Stimulated activated CD4-positive, alpha-beta T cell treated with anti-CD3 and anti-CD28 coated beads, Interleukin-4, amount 100 ng/mL, for 48 hours (primary cell): Measurements from ENCODE around the gene WFS1.

Experiments
- DNase-seq, 2 donors: peaks; one replicate each; pipeline ENCODE4 v3.0.0-alpha.2; 2020; ENCODE audit warnings: low read depth in 2 of 2

Gene WFS1

GRCh38 chr4:6279582-6280289 is 10.1 kb downstream of the WFS1 start:
- no peak for DNase-seq

GRCh38 chr4:6280365-6280996 is 10.8 kb downstream of the WFS1 start:
- DNase-seq: no peak

- no peak for DNase-seq
Observed at GRCh38 chr4:6281436-6282313, 12.0 kb downstream of the WFS1 start.

- no peak for DNase-seq
Observed at GRCh38 chr4:6282314-6282771, 12.7 kb downstream of the WFS1 start.

- DNase-seq: no peak
Observed at GRCh38 chr4:6283282-6283681, 13.6 kb downstream of the WFS1 start.

GRCh38 chr4:6287017-6287788 is 17.6 kb downstream of the WFS1 start:
- DNase-seq: no peak

- DNase-seq: no peak
Observed at GRCh38 chr4:6288342-6288741, 18.7 kb downstream of the WFS1 start.

- no peak for DNase-seq
Observed at GRCh38 chr4:6288871-6289270, 19.2 kb downstream of the WFS1 start.

GRCh38 chr4:6290256-6290655 is 20.6 kb downstream of the WFS1 start:
- DNase-seq: no peak

- DNase-seq: no peak
Observed at GRCh38 chr4:6290769-6291547, 21.3 kb downstream of the WFS1 start.

- DNase-seq: no peak
Observed at GRCh38 chr4:6291784-6292297, 22.2 kb downstream of the WFS1 start.

- DNase-seq: no peak
Observed at GRCh38 chr4:6292376-6293096, 22.9 kb downstream of the WFS1 start.

GRCh38 chr4:6293097-6293445 is 23.4 kb downstream of the WFS1 start:
- DNase-seq: no peak

GRCh38 chr4:6293661-6294060 is 24.0 kb downstream of the WFS1 start:
- no peak for DNase-seq

- no peak for DNase-seq
Observed at GRCh38 chr4:6294705-6295421, 25.2 kb downstream of the WFS1 start.

GRCh38 chr4:6295495-6295894 is 25.8 kb downstream of the WFS1 start:
- no peak for DNase-seq

- DNase-seq: no peak
Observed at GRCh38 chr4:6296026-6296425, 26.4 kb downstream of the WFS1 start.

- DNase-seq: no peak
Observed at GRCh38 chr4:6297266-6297815, 27.7 kb downstream of the WFS1 start.

- no peak for DNase-seq
Observed at GRCh38 chr4:6298035-6298434, 28.4 kb downstream of the WFS1 start.
